ENCODE results near the gene FLG2.
A peak's percentile ranks its signal among the peaks of the same experiment; 100 is the strongest.

Gene FLG2

DNA sequence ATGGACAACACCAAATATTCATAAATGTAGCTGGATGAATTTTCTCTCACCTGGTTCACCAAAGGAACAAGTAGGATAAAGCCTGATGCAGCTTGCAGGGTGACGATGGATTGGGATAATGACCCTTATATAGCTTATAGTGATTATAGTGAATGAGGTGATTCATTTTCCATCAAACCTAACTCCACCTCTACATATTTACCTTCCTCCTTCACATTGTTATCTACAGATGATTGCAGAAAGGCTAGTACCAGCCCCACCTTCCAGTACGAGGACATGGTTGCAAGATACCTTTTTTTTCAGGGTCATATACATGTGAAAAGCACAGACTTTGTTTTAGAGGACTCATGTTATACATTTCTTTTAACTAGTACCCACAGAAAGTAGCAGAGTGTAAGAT, at the start of gene FLG2:
Gene FLG2, minus strand, starts transcription at position 101 of the 400 bp plus-strand sequence. CDS start 1,122 bp downstream, outside the sequence.
- in situ Hi-C loops (cut with HindIII; ENCODE audit: low pct_ligation_motif_present, low pct_unique_long_range_greater_than_20kb, low sequenced_read_pairs): no loop called here

GRCh38 chr1:152408664-152409063, 48.9 kb upstream of the FLG2 start:
- in situ Hi-C loops (cut with HindIII; ENCODE audit: low pct_ligation_motif_present, low pct_unique_long_range_greater_than_20kb, low sequenced_read_pairs): no loop called here
- DNase-seq: no peak

More for the DNA sequence above, at the start of gene FLG2:
- DNase-seq: no peak

GRCh38 chr1:152398812-152399698, 39.2 kb upstream of the FLG2 start:
- DNase-seq: peak; percentile 48
- in situ Hi-C loops (cut with HindIII; ENCODE audit: low pct_ligation_motif_present, low pct_unique_long_range_greater_than_20kb, low sequenced_read_pairs): no loop called here

DNA sequence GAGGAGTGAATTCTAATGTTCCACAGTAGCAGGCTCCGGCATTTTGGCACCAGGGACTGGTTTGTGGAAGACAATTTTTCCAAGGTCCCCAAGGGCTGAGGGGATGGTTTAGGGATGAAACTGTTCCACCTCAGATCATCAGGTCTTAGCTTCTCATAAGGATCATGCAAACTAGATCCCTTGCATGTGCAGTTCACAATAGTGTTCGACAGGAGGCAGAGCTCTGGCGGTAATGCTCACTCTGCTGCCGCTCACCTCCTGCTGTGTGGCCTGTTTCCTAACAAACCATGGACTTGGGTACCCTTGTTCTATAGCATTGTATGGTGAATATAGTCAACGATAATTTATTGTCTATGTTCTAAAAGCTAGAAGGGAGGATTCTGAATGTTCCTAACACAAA, 37.7 kb upstream of the FLG2 start:
- in situ Hi-C loops (cut with HindIII; ENCODE audit: low pct_ligation_motif_present, low pct_unique_long_range_greater_than_20kb, low sequenced_read_pairs): no loop called here
- DNase-seq: no peak

GRCh38 chr1:152394151-152394550, 34.3 kb upstream of the FLG2 start:
- no peak for DNase-seq
- in situ Hi-C loops (cut with HindIII; ENCODE audit: low pct_ligation_motif_present, low pct_unique_long_range_greater_than_20kb, low sequenced_read_pairs): no loop called here

- DNase-seq: no peak
- in situ Hi-C loops (cut with HindIII; ENCODE audit: low pct_ligation_motif_present, low pct_unique_long_range_greater_than_20kb, low sequenced_read_pairs): no loop called here
Observed at GRCh38 chr1:152392909-152393308, 33.1 kb upstream of the FLG2 start.

- DNase-seq: no peak
- in situ Hi-C loops (cut with HindIII; ENCODE audit: low pct_ligation_motif_present, low pct_unique_long_range_greater_than_20kb, low sequenced_read_pairs): no loop called here
Observed at GRCh38 chr1:152388889-152389288, 29.1 kb upstream of the FLG2 start.

DNA sequence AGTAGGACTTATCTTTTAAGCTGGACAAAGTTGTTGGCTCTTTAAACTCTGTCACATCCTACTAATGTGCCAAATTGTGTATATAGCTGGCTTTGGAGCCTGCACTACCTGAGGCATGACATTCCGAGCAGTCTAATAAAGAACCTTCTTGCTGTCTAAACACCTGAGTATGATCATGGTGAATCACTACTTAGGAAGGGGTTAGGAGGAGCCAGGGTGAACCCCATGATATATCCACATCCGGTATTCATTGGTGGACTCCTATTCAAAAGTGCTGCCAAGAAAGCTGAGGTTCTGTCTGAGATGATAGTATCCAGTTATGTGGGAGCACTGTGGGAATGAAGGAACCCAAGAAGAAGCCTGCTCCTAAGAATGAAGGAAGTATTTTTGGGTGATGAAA, 27.1 kb upstream of the FLG2 start:
- DNase-seq: no peak
- in situ Hi-C loops (cut with HindIII; ENCODE audit: low pct_ligation_motif_present, low pct_unique_long_range_greater_than_20kb, low sequenced_read_pairs): no loop called here

- no peak for DNase-seq
- in situ Hi-C loops (cut with HindIII; ENCODE audit: low pct_ligation_motif_present, low pct_unique_long_range_greater_than_20kb, low sequenced_read_pairs): no loop called here
Observed at GRCh38 chr1:152380932-152381331, 21.1 kb upstream of the FLG2 start.

DNA sequence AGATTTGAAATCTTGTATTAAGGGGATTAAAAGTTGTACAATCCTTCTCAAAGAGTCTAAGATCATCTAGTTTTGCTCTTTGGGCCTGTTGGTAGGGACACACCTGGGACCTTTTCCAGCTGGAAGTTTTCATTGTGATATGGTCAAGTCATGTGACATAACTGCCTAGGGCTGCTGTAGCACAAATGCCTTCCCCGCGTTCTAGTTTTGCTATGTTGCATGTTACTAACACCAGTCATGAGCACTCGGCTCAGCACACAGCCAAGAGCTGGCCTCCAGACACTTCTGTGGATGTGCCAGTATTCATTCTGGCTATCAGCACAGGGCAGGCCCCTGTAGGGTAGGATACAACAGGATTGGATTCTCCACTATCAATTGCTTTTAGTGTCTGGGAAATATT, 14.6 kb upstream of the FLG2 start:
- in situ Hi-C loops (cut with HindIII; ENCODE audit: low pct_ligation_motif_present, low pct_unique_long_range_greater_than_20kb, low sequenced_read_pairs): no loop called here

GRCh38 chr1:152372672-152373071, 12.9 kb upstream of the FLG2 start:
- DNase-seq: no peak
- in situ Hi-C loops (cut with HindIII; ENCODE audit: low pct_ligation_motif_present, low pct_unique_long_range_greater_than_20kb, low sequenced_read_pairs): no loop called here

More for the DNA sequence above, 14.6 kb upstream of the FLG2 start:
- DNase-seq: no peak

GRCh38 chr1:152367436-152367835, 7.6 kb upstream of the FLG2 start:
- in situ Hi-C loops (cut with HindIII; ENCODE audit: low pct_ligation_motif_present, low pct_unique_long_range_greater_than_20kb, low sequenced_read_pairs): no loop called here

GRCh38 chr1:152356736-152357135, 3.1 kb downstream of the FLG2 start:
- in situ Hi-C loops (cut with HindIII; ENCODE audit: low pct_ligation_motif_present, low pct_unique_long_range_greater_than_20kb, low sequenced_read_pairs): no loop called here
- no peak for DNase-seq

More at GRCh38 chr1:152367436-152367835, 7.6 kb upstream of the FLG2 start:
- DNase-seq: no peak

GRCh38 chr1:152349611-152350010, 10.2 kb downstream of the FLG2 start:
- DNase-seq: no peak
- in situ Hi-C loops (cut with HindIII; ENCODE audit: low pct_ligation_motif_present, low pct_unique_long_range_greater_than_20kb, low sequenced_read_pairs): no loop called here

- peak; percentile 22 for DNase-seq
- in situ Hi-C loops (cut with HindIII; ENCODE audit: low pct_ligation_motif_present, low pct_unique_long_range_greater_than_20kb, low sequenced_read_pairs): no loop called here
Observed at GRCh38 chr1:152348447-152348846, 11.4 kb downstream of the FLG2 start.

DNA sequence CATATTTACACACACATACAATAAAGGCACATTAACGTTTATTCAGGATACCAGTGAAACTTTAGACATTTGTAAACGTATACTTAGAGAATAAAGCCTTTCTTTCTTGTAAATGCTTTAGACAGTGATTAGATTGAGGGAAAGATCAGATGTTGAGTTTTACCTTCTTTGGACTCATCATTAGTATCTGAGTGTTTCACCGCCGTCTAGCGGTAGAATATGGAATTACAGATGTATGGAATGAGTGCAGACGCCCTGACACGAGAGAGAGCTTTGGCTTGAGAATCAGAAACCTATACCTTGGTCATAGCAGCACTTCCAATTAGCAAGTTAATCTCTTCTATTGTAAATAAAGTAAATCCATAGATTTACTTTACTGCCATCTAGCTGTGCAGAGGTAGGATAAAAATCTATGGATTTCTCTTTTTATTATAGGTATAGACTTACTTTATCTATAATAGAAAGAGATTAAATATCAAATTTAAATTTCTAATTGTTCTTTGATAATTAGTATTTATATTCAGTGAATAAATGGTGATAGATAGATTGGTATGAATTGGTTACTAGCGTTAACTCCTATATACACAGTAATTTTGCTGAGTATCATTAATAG, 12.6 kb downstream of the FLG2 start:
- in situ Hi-C loops (cut with HindIII; ENCODE audit: low pct_ligation_motif_present, low pct_unique_long_range_greater_than_20kb, low sequenced_read_pairs): no loop called here
- peak; percentile 75 for DNase-seq

GRCh38 chr1:152344438-152344837, 15.4 kb downstream of the FLG2 start:
- in situ Hi-C loops (cut with HindIII; ENCODE audit: low pct_ligation_motif_present, low pct_unique_long_range_greater_than_20kb, low sequenced_read_pairs): no loop called here
- DNase-seq: no peak

DNA sequence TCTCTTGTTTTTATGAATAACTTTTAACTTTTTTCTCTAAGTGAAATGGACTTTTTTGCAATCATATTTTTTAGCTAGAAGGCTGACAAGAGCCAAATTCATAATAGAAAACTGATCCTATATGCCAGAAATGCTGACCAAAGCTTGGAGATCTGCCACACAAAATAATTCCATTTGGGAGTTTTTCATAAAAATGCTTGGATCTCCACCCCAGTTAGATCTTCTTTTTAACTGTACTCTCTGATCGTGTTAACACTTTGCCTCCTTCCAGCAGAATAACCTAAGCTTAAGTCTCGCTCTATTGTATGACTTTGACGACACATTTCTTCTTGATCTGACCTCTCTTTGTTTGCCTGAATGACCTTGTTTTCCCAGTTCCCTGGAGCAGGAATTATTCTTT, 16.8 kb downstream of the FLG2 start:
- DNase-seq: no peak
- in situ Hi-C loops (cut with HindIII; ENCODE audit: low pct_ligation_motif_present, low pct_unique_long_range_greater_than_20kb, low sequenced_read_pairs): no loop called here

- in situ Hi-C loops (cut with HindIII; ENCODE audit: low pct_ligation_motif_present, low pct_unique_long_range_greater_than_20kb, low sequenced_read_pairs): no loop called here
- no peak for DNase-seq
Observed at GRCh38 chr1:152335399-152335798, 24.4 kb downstream of the FLG2 start.

All from ACHN (cell line).